HepG2 (cell line): Measurements from ENCODE around the gene COG8. TPM values are rescaled to one million over a fixed set of nuclear protein-coding genes. Genes with fewer than 3 reads are reported as not detected.

Experiments
- BCL3 ChIP-seq: sonication (generic); formaldehyde crosslinking; IDR thresholded peaks from 2 replicates; pipeline ENCODE4 v1.5.1; 2020; ENCODE audit warnings: mild to moderate bottlenecking, missing genetic modification reagents, moderate library complexity
- CSRNP2 ChIP-seq: sonication (generic); formaldehyde crosslinking; conservative IDR thresholded peaks from 2 replicates; pipeline ENCODE4 v1.8.0; 2022; ENCODE audit warnings: low read depth, missing genetic modification reagents
- GLMP ChIP-seq: sonication (generic); formaldehyde crosslinking; IDR thresholded peaks from 2 replicates; pipeline ENCODE4 v1.9.0; 2021; ENCODE audit warnings: missing genetic modification reagents, mild to moderate bottlenecking, borderline replicate concordance
- HOXA7 ChIP-seq: sonication (generic); formaldehyde crosslinking; IDR thresholded peaks from 2 replicates; pipeline ENCODE4 v1.8.1; 2022; ENCODE audit warnings: mild to moderate bottlenecking, missing genetic modification reagents, moderate library complexity
- KIAA2018 ChIP-seq: sonication (generic); formaldehyde crosslinking; IDR thresholded peaks from 2 replicates; pipeline ENCODE4 v1.5.0; 2020; ENCODE audit warnings: mild to moderate bottlenecking, missing genetic modification reagents, borderline replicate concordance
- KLF12 ChIP-seq: sonication (generic); formaldehyde crosslinking; IDR thresholded peaks from 2 replicates; pipeline ENCODE4 v1.4.0; 2020; ENCODE audit warnings: missing genetic modification reagents, borderline replicate concordance
- NFKB2 ChIP-seq: sonication (generic); formaldehyde crosslinking; IDR thresholded peaks from 2 replicates; pipeline ENCODE4 v1.4.0; 2020; ENCODE audit warnings: missing genetic modification reagents, borderline replicate concordance
- RNF2 ChIP-seq: fragments of 450-650 bp; conservative IDR thresholded peaks from 2 replicates; pipeline ENCODE4 v1.6.1; 2016; ENCODE audit warnings: low read depth
- SKI ChIP-seq: fragments of 450-650 bp; IDR thresholded peaks from one replicate; pipeline ENCODE4 v1.6.1; 2018; ENCODE audit warnings: mild to moderate bottlenecking; ENCODE audit not compliant: partially characterized antibody
- SMAD3 ChIP-seq: sonication (generic); formaldehyde crosslinking; IDR thresholded peaks from 2 replicates; pipeline ENCODE4 v1.4.0; 2020; ENCODE audit warnings: missing genetic modification reagents
- ZBTB49 ChIP-seq: sonication (generic); formaldehyde crosslinking; IDR thresholded peaks from 2 replicates; pipeline ENCODE4 v1.4.0; 2020; ENCODE audit warnings: missing genetic modification reagents, borderline replicate concordance
- ZFYVE20 ChIP-seq: sonication (generic); formaldehyde crosslinking; IDR thresholded peaks from 2 replicates; pipeline ENCODE4 v1.8.0; 2023; ENCODE audit warnings: low read depth, mild to moderate bottlenecking, moderate library complexity, missing genetic modification reagents, borderline replicate concordance
- polyA plus RNA-seq, 8 experiments: library from polyadenylated mRNA; depleted of rRNA in 3 of 8; stranded (reverse) in 7 of 8; unstranded in 1 of 8; fragments of >200 nt; fragmentation: Illumina TruSeq in 4 of 8; extraction: Trizol in 4 of 8; gene quantifications; 2 replicates each; pipeline versions ENCODE4 v1.2.1 to v1.2.3, GENCODE V29; 2011 to 2016; ENCODE audit warnings: low read depth in 4 of 8, missing spikeins in 1 of 8, mixed read lengths in 1 of 8; ENCODE audit not compliant: insufficient read depth in 1 of 8
- total RNA-seq, 5 experiments: library from RNA; depleted of rRNA; stranded (reverse); fragments of >200 nt; fragmentation: Illumina TruSeq; extraction: Trizol; gene quantifications; 2 replicates each; pipeline ENCODE4 v1.2.3, GENCODE V29; 2016; ENCODE audit warnings: low read depth in 1 of 5

The COG8 gene
- total and polyA plus RNA-seq, 2 of the 13 experiments (the other 11 are each of a cell fraction or from before 2014, with no cell fraction given): 45.5 to 52.1 TPM

GRCh38 chr16:69329369-69330285 lies 9.7 kb downstream of the COG8 start (continued):
- TF ChIP-seq ZFYVE20 (CRISPR knock-in tag) (no peak; the same call in 1 of the 2 replicates), ZBTB49 (CRISPR knock-in tag) (no peak), KLF12 (CRISPR knock-in tag) (no peak), RNF2 (no peak), KIAA2018 (CRISPR knock-in tag) (no peak), HOXA7 (CRISPR knock-in tag) (no peak), NFKB2 (CRISPR knock-in tag) (no peak; the same call in 1 of the 2 replicates), SKI (no peak), CSRNP2 (CRISPR knock-in tag) (no peak), GLMP (CRISPR knock-in tag) (no peak), SMAD3 (CRISPR knock-in tag) (no peak), BCL3 (CRISPR knock-in tag) (no peak)
